GM21528 (cell line): ENCODE data around the gene EPB41L4A.

ENCODE experiments used
- ATAC-seq: cut with Tn5 transposase; IDR thresholded peaks from one replicate; pipeline ENCODE4 v1.9.1; 2021; ENCODE audit warnings: mild to moderate bottlenecking, moderate library complexity; ENCODE audit not compliant: unreplicated experiment, low FRiP score

The EPB41L4A gene

GRCh38 chr5:112317866-112318265 is 101.2 kb downstream of the EPB41L4A start:
- ATAC-seq = no peak

- no peak for ATAC-seq
Measured at GRCh38 chr5:112316731-112317130, 102.3 kb downstream of the EPB41L4A start.

- no peak for ATAC-seq
Measured at GRCh38 chr5:112316006-112316405, 103.1 kb downstream of the EPB41L4A start.

GRCh38 chr5:112312295-112313275 is 106.5 kb downstream of the EPB41L4A start:
- ATAC-seq = no peak

- ATAC-seq = no peak
Measured at GRCh38 chr5:112310746-112311145, 108.3 kb downstream of the EPB41L4A start.

GRCh38 chr5:112308608-112309007 is 110.5 kb downstream of the EPB41L4A start:
- no peak for ATAC-seq

GRCh38 chr5:112306956-112307355 is 112.1 kb downstream of the EPB41L4A start:
- no peak for ATAC-seq

GRCh38 chr5:112304743-112305142 is 114.3 kb downstream of the EPB41L4A start:
- no peak for ATAC-seq

- no peak for ATAC-seq
Measured at GRCh38 chr5:112303685-112304084, 115.4 kb downstream of the EPB41L4A start.

- ATAC-seq = no peak
Measured at GRCh38 chr5:112294126-112294525, 125.0 kb downstream of the EPB41L4A start.

- no peak for ATAC-seq
Measured at GRCh38 chr5:112293587-112293986, 125.5 kb downstream of the EPB41L4A start.

GRCh38 chr5:112290691-112291090 is 128.4 kb downstream of the EPB41L4A start:
- ATAC-seq = no peak

- no peak for ATAC-seq
Measured at GRCh38 chr5:112289465-112289864, 129.6 kb downstream of the EPB41L4A start.

GRCh38 chr5:112283943-112284929 is 134.8 kb downstream of the EPB41L4A start:
- ATAC-seq = no peak

- no peak for ATAC-seq
Measured at GRCh38 chr5:112283034-112283582, 136.0 kb downstream of the EPB41L4A start.

- no peak for ATAC-seq
Measured at GRCh38 chr5:112279082-112279481, 140.0 kb downstream of the EPB41L4A start.

GRCh38 chr5:112276991-112277390 is 142.1 kb downstream of the EPB41L4A start:
- ATAC-seq = no peak

- no peak for ATAC-seq
Measured at GRCh38 chr5:112275671-112276070, 143.4 kb downstream of the EPB41L4A start.

- ATAC-seq = no peak
Measured at GRCh38 chr5:112270299-112271293, 148.5 kb downstream of the EPB41L4A start.
